Activated CD4-positive, alpha-beta T cell treated with anti-CD3 and anti-CD28 coated beads for 48 hours (primary cell): ENCODE measurements around the gene SEZ6.
"Not testable (repeated sequence)": the region's sequence is repeated elsewhere in the genome, so short reads cannot be mapped to it uniquely, and the experiment has no call there.

Source experiments
- DNase-seq: peaks from one replicate; pipeline ENCODE4 v3.0.0-alpha.2; 2020

The SEZ6 gene

GRCh38 chr17:28951428-28951990 lies 54.3 kb downstream of the SEZ6 start, which contains the start of gene PHF12:
PHF12 (minus strand) TSS chr17:28951518; CDS start chr17:28950960, 558 bp downstream.
- DNase-seq: peak; percentile 99

DNA sequence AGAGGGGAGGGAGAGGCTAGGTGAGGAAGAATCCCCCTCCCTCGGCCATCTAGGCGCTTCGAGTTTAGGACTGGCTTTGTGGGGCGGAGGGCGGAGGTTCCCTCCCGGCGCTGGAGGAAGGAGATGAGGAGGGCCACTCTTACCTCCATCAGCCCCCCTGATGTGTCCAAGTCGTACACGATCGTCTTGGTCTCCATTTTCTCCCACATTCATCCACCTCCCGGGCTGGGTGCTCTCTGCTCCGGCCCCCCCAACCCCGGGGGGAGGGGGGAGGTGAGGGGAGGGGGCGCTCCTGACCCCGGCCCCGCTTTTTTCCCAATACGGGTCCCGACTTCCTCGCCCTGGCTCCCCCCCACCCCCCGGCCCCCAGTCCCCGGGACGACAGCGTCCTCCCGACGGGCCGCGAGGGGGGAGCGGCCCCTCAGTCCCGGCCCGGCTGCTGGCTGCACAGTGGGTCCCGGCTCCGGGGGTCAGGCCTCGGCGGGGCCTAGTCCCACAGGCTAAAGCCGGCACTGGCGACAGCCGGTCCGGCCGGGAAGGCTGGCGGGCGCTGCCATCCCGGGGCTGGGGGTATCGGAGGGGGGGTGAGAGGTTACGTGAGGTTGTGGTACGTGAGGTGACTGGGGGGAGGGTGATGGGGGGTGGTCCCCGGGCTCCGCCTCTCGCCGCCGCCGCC lies 54.9 kb downstream of the SEZ6 start:
- DNase-seq: no peak

DNA sequence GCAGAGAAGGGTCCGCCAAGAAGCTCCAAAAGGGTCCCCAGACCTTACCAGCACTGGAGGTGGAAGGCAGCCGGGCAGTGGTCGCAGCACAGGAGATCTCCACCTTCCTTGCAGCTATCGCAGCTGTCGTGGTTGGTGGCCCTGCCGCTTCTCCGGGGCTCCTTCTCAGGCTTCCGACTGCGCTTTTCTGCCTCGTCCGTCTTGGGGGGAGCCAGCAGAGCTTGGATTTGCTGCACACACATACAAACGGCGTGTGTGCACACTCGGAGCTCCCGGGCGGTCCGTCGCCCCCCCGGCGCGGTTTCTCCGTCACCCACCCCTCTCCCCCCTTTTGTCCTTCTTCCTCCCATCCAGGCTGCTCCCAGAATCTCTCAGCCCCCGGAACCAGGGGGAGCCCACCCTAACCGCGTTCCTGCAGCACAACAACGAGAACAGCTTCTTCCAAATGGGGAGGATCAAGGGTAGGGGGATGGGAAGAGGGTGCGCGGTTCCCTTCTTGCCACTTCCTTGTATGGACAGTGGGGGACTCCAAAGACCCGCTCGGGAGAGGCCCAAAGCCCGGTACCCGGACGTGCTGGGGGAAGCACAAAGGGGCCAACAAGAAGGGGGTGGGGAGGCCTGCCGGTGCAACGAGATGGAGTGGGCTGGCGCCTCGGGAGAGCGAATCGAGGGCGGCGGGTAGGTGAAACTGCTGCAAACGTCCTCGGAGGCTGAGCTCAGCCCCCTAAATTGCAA lies 55.6 kb downstream of the SEZ6 start:
- DNase-seq: peak; percentile 69

GRCh38 chr17:28949185-28950016 lies 56.4 kb downstream of the SEZ6 start:
- DNase-seq: peak; percentile 84

DNA sequence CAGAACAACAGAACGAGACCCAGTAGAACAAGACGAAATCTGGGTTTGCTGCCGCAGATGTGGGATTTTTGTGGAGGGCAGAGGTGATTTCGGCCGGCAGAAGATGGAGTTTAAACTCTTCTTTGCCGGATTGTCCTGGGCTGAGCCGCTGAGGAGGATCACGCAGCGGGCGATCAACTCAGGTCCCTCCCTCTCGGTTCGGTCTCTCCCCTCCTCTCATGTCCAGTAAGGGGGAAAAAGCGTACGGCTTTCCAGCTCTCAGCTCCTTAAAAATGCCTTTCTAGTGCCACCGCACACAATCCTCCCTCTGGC lies 57.0 kb downstream of the SEZ6 start:
- DNase-seq: no peak

DNA sequence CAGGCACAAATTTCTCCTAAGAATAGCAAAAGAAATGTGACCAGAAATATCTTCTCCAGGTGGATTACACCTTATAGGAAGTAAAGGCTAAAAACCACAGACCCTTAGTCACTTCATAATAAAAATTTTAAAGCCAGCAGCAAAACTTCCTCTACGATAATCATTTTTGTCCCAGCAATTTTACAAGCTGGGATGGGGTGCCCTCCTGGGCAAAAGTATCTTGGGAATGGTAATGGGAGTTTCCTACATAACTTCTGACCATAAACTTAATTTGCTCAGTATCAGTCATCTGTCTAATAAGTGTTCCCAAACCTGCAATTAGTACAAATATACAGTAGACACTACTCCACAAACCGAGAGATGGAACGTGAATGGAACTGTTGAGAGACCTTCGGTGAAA lies 57.5 kb downstream of the SEZ6 start:
- no peak for DNase-seq

- DNase-seq: no peak
Observed at GRCh38 chr17:28947639-28948038, 58.2 kb downstream of the SEZ6 start.

GRCh38 chr17:28946239-28946638 lies 59.6 kb downstream of the SEZ6 start:
- no peak for DNase-seq

DNA sequence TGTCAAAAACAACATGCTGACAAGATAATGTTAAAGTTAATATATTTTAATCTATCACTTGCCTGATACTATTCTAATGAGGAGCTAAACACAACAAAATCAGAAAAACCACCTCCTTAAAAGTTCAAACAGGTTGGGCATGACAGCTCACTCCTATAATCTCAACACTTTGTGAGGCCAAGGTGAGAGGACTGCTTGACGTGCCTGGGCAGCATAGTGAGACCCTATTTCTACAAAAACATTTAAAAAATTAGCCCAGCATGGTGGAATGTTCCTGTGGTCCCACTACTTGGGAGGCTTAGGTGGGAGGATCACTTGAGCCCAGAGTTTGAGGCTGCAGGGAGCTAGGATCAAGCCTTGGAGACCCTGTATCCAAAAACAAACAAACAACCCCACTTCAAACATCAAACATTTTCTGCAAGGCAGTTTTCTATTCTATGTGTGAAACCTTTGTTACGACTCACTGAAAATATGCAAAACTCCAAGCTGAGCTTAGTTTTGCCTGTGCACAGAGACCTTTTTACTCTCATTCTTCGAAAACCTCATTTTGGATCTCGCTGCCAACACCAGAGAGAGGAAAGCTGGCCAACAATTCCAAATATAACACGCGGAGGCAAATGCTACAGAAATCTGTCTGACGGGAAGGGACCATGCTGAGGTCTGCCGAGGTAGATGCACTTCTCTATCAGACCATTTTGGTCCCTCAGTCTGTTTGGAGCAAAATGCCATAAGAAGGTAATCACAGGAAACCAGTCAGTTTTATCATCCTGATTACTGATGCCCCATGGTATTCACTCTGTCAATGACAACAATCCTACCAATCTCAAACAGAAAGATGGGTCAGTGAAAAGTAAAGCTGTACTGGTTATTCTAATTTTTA lies 60.7 kb downstream of the SEZ6 start:
- DNase-seq: no peak

GRCh38 chr17:28944343-28944742 lies 61.5 kb downstream of the SEZ6 start:
- no peak for DNase-seq

GRCh38 chr17:28942925-28943324 lies 62.9 kb downstream of the SEZ6 start:
- DNase-seq: no peak

DNA sequence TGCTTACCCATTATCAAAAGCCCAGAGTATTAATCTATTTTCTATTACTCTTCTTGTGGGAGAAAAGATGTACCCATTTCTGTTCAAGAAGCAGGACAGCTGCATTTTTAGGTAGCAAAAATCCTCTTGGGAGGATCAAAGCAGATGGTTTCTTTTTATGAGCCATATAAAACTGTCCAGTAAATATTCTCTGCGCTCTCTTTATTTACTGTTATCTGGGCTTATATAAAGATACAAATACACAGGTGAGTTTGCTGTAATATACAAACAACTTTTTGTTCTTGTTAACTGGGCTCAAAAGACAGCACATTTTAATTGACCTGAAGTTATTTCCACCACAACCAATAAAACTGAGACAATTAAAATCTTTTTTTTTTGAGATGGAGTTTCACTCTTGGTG lies 64.6 kb downstream of the SEZ6 start:
- no peak for DNase-seq

DNA sequence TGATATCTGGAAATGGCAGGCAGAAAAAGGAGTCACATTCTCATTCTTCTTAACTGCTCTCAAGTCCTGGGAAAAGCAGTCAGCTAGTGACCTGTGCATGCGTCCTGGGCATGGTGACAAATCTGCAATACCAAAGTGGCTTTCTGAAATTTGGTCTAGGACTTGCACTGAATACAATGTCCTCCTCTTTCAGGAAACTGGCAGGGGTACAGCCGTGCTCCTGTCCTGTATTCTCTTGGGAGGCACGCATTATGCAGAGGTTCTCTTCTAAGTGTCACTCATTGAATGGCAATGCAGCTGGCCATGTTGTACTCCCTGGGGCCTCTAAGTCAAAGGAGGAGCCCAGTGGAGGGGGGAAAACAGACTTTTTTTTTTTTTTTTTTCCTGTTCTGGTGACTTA lies 65.2 kb downstream of the SEZ6 start:
- no peak for DNase-seq

- DNase-seq: no peak
Observed at GRCh38 chr17:28940142-28940541, 65.7 kb downstream of the SEZ6 start.

- DNase-seq: no peak
Observed at GRCh38 chr17:28938552-28938951, 67.3 kb downstream of the SEZ6 start.

DNA sequence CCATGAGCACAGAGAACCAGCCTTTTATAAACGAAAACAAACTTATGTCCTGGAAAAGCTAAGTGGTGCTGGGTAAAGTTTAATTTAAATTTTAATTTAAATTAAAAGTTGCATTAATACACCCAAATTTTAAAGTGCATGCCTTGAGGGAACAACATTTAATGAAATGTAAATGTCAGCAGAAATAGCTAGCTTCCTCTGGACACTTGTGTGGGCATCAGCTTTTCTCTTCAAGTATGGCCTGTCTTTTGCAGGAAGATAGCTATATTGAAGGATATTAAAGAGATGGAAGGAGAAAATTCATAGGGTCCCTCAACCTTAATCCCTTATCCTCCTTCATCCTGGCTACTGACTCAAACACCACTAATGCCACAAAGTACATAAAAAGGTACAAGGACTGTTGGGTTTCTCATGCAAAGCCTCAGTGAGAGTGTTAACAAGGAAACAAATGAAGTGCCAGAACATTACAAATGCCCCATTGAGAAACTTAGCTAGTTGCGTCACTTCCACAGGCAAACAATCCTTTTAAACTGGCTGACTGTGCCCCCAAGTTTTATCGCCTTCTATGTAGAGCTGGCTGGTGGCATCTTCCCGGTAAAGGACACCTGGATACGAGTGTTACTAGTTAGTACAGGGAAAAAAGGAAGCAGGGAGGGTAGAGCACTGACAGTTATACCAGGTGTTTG lies 68.6 kb downstream of the SEZ6 start:
- no peak for DNase-seq

DNA sequence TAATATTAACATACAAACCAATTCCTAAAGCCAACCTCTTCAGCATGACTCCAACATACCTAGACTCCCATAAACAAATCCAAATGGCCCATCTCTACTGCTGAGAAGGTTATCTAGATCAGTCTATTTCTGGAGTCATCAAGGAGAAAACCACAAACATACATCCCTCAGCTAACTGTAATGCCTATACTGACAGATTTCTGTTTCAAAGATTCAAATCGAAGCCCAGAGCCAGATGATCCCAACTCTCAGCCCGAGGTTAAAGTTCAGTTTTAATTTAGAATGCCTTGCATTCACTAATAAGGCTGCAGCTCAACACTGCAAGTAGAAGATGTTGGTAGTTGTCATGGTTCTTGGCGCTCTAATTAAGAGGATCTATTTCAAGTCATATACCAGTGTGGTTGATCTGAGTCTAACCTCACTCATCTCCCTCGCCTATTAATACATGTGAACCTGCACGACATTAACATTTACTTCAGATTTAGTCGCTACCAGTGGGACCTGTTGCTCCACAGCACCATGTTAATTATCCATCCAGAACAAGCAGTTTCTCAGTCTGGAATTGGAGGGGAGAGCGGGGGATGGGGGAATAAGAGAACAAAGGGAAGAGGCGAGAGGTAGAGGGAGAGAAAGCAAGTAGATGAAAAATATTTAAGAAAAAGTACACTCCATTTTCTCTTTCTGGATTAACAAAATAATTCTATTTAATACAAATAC lies 69.9 kb downstream of the SEZ6 start:
- no peak for DNase-seq

DNA sequence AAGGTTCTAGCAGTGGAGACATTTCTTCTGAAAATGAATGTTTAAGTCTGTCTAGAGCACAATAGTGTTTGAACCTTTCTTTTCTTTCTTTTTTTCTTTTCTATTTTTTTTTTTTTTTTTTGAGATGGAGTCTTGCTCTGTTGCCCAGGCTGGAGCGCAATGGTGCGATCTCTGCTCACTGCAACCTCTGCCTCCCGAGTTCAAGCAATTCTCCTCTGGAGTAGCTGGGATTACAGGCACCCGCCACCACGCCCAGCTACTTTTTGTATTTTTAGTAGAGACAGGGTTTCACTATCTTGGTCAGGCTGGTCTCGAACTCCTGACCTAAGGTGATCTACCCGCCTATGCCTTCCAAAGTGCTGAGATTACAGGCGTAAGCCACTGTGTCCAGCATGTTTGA lies 71.3 kb downstream of the SEZ6 start:
- DNase-seq: not testable (repeated sequence)

DNA sequence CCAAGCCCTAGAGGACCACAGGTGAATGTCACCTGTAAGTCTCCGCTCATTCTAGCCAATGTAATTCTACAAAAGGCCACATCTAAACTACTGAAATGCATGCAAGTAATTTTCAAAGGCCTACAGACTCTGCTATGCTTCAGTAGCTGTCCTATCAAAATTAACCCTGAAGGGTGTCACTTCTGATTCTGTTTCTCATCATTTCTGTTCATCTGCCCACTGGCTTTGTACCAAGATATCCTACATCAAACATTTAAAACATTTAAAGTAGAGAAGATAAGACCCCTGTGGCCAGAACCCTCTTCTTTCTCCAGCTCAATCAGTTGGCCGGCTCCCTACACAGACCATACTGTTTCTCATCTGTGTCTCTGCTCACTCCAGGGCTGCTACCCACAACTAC lies 76.0 kb downstream of the SEZ6 start:
- no peak for DNase-seq

GRCh38 chr17:28928061-28928460 lies 77.8 kb downstream of the SEZ6 start:
- DNase-seq: peak; percentile 57

DNA sequence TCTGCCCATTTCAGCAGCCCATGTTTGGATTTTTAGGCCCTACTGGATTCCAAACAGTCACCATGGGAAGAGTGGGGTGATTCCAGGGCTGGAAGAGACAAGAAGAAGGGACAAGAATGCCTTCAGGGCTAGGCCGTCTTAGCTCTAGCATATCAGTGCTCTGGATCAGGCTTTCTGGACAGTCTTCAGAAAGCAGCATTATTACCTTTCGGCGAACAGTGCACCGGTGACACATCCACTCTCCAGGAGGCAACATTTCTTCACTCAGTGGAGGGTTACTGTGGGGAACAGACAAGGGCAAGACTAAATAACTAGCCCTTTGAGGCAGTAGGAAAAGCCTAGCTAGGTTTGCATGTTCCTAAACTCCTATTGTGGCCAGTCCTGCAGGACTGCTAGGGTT lies 79.0 kb downstream of the SEZ6 start:
- DNase-seq: no peak
